Lung (tissue), 12 donors: ENCODE results near the gene NFATC2. TPM values are rescaled to one million over a fixed set of nuclear protein-coding genes. Genes with fewer than 3 reads are reported as not detected.
A peak's percentile ranks its signal among the peaks of the same experiment; 100 is the strongest.

Source experiments
- ATAC-seq: fragments of 200-7000 bp; cut with Tn5 transposase; one replicate; pipeline ENCODE4 v1.9.1; 2020; ENCODE audit warnings: moderate number of reproducible peaks; ENCODE audit not compliant: insufficient read depth, low FRiP score
- DNase-seq, 3 donors: peaks; one replicate each; pipeline ENCODE4 v3.0.0-alpha.2; 2013 to 2017
- H3K27ac ChIP-seq, 2 donors: one replicate each; pipeline ENCODE4 v1.5.1; 2013; ENCODE audit warnings: mild to moderate bottlenecking in 2 of 2, moderate library complexity in 2 of 2, control low read depth in 1 of 2, inconsistent platforms in 1 of 2, low read depth in 1 of 2, low read length in 1 of 2
- H3K27me3 ChIP-seq, 3 donors: one replicate each; pipeline ENCODE4 v1.5.1; 2013; ENCODE audit warnings: low read length in 2 of 3; ENCODE audit not compliant: control insufficient read depth in 3 of 3, insufficient read depth in 3 of 3
- H3K36me3 ChIP-seq, 4 donors: one replicate each; pipeline ENCODE4 v1.5.1; 2013; ENCODE audit warnings: low read length in 4 of 4, mild to moderate bottlenecking in 1 of 4, moderate library complexity in 1 of 4; ENCODE audit not compliant: control insufficient read depth in 4 of 4, insufficient read depth in 4 of 4
- H3K4me1 ChIP-seq, 5 donors: one replicate each; pipeline ENCODE4 v1.5.1; 2013; ENCODE audit warnings: low read length in 5 of 5, mild to moderate bottlenecking in 2 of 5, moderate library complexity in 1 of 5; ENCODE audit not compliant: control insufficient read depth in 5 of 5, insufficient read depth in 5 of 5
- H3K4me3 ChIP-seq: one replicate; pipeline ENCODE4 v1.5.1; 2013; ENCODE audit warnings: mild to moderate bottlenecking, control low read depth, moderate library complexity
- H3K9ac ChIP-seq, 2 donors: one replicate each; pipeline ENCODE4 v1.5.1; 2013; ENCODE audit warnings: low read length in 2 of 2, control low read depth in 1 of 2; ENCODE audit not compliant: insufficient read depth in 1 of 2
- H3K9me3 ChIP-seq, 4 donors: one replicate each; pipeline ENCODE4 v1.5.1; 2013; ENCODE audit warnings: low read length in 3 of 4, mild to moderate bottlenecking in 1 of 4, moderate library complexity in 1 of 4; ENCODE audit not compliant: control insufficient read depth in 4 of 4, insufficient read depth in 3 of 4
- WGBS, 2 donors: extraction: QIAGEN DNeasy Blood & Tissue Kit; methylation state at CpG; one replicate each; pipeline ENCODE4 v1.1.7; 2013; 5-methylcytosine and 5-hydroxymethylcytosine counted together
- polyA plus RNA-seq, 2 donors: library from polyadenylated mRNA; stranded (reverse); fragments of 200-250 nt; gene quantifications; one replicate each; pipeline ENCODE4 v1.2.1, GENCODE V29; 2013
- total RNA-seq, 2 donors: library from RNA; depleted of rRNA in 1 of 2; stranded (reverse); fragments of >200 nt in 1 of 2; gene quantifications; one replicate each; pipeline ENCODE4 v1.2.1, GENCODE V29; 2014 to 2021
- TF ChIP-seq, protein P1 (sequence below): IDR thresholded peaks from 2 replicates; pipeline ENCODE4 v1.5.1; 2012; ENCODE audit warnings: mild to moderate bottlenecking; ENCODE audit errors: control extremely low read depth, extremely low read depth
- donor health status: control.
- donor health status: control.
- donor health status: Bipolar disorder and iron deficiency.
- donor health status: healthy.
- donor health status: DM: yes; HTN: yes; CAD: no.

The NFATC2 gene
- total and polyA plus RNA-seq, 4 donors = 1.3 to 8.7 (median 4.7) TPM

GRCh38 chr20:51566594-51566993 is 24.1 kb upstream of the NFATC2 start:
- no peak overlapping the region for H3K27ac ChIP-seq
- WGBS, 2 donors = 92 to 99% methylated on average over 4 of the region's 4 CpGs

DNA sequence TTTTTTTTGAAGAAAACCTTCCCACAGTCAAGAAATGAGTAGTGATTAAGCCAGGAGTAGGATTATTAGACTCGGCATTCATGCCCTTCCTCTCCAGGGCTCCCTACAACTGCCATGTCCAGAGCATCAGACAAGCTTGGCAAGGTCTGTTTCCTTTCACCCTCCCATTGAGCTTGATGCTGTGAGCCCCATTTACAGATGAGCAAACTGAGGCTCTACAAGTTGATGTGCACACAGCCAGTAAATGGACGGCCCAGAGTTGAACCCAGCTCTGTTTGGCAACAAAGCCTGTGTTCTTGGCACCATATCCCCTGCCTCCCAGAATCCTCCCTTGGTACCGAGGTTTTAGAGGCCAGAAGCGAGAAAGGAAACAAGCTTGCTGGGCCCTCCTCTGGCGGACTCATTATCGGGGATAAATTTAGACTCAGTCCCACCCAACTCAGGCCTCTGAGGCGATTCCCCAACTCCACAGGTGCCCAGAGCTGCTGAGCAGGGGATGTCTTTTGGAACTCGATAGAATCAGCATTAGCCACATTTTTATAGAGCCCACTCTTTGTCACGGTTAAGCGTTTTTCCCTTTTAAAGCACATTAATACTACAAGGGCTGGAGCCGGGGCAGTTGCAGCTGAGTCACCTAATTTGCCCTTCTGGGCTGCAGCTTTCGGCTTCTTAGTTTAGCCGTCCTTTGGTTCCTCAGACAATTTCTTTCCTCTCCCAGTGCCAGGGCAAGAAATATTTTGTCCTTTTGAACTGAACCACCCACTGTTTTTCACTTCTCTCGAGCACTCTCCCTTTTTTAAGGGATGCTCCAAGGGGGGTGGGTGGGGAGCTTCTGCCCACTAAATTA is 23.0 kb upstream of the NFATC2 start:
- 64 to 69% methylated on average over 14 of the region's 14 CpGs for WGBS, 2 donors
- peaks cover 0 to 28% (median 13%) of the 10 kb centered on the region in 5 donors for H3K4me1 ChIP-seq
- H3K27me3 ChIP-seq = peaks cover 0 to 5% (median 3%) of the 10 kb centered on the region in 3 donors
- peak in 2 of 3 donors; percentile 11 to 14 for DNase-seq
- no peak overlapping the region for H3K9ac ChIP-seq
- no peaks in the 10 kb centered on the region for H3K36me3 ChIP-seq
- TF ChIP-seq, protein P1, sequence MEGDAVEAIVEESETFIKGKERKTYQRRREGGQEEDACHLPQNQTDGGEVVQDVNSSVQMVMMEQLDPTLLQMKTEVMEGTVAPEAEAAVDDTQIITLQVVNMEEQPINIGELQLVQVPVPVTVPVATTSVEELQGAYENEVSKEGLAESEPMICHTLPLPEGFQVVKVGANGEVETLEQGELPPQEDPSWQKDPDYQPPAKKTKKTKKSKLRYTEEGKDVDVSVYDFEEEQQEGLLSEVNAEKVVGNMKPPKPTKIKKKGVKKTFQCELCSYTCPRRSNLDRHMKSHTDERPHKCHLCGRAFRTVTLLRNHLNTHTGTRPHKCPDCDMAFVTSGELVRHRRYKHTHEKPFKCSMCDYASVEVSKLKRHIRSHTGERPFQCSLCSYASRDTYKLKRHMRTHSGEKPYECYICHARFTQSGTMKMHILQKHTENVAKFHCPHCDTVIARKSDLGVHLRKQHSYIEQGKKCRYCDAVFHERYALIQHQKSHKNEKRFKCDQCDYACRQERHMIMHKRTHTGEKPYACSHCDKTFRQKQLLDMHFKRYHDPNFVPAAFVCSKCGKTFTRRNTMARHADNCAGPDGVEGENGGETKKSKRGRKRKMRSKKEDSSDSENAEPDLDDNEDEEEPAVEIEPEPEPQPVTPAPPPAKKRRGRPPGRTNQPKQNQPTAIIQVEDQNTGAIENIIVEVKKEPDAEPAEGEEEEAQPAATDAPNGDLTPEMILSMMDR = no peak
- no peak for ATAC-seq
- H3K4me3 ChIP-seq = no peak overlapping the region
- H3K9me3 ChIP-seq = peaks cover 0 to 3% (median 0%) of the 10 kb centered on the region in 4 donors
- H3K27ac ChIP-seq = no peak overlapping the region

More at GRCh38 chr20:51566594-51566993, 24.1 kb upstream of the NFATC2 start:
- no peak for ATAC-seq
- TF ChIP-seq, protein P1 = no peak
- Histone ChIP-seq H3K36me3 (no peaks in the 10 kb centered on the region), H3K4me3 (no peak overlapping the region), H3K4me1 (peaks cover 0 to 20% (median 8%) of the 10 kb centered on the region in 5 donors), H3K9ac (no peak overlapping the region), H3K9me3 (peaks cover 0 to 3% (median 0%) of the 10 kb centered on the region in 4 donors), H3K27me3 (no peaks in the 10 kb centered on the region)
- DNase-seq = no peak

GRCh38 chr20:51563486-51564332 is 21.2 kb upstream of the NFATC2 start:
- H3K9me3 ChIP-seq = no peaks in the 10 kb centered on the region
- H3K4me3 ChIP-seq = no peak overlapping the region
- ATAC-seq = peak; percentile 39
- H3K27ac ChIP-seq = peak overlapping the region; percentile 23 to 38
- no peaks in the 10 kb centered on the region for H3K36me3 ChIP-seq
- TF ChIP-seq, protein P1 = no peak
- H3K9ac ChIP-seq = peak overlapping the region; percentile 69 to 83
- peaks cover 0 to 33% (median 15%) of the 10 kb centered on the region in 5 donors for H3K4me1 ChIP-seq
- peak; percentile 85 to 89 (median 87) for DNase-seq
- 36 to 52% methylated on average over 15 of the region's 15 CpGs for WGBS, 2 donors
- peaks cover 0 to 13% (median 3%) of the 10 kb centered on the region in 3 donors for H3K27me3 ChIP-seq
